Parathyroid adenoma (tissue), 2 donors: ENCODE measurements around the gene PHC3.

Experiments
- H2AFZ ChIP-seq: fragments of 300-600 bp; sonication (generic); one replicate; pipeline ENCODE4 v1.7.0; 2017; ENCODE audit warnings: antibody characterized with exemption, mild to moderate bottlenecking
- H3K27ac ChIP-seq: fragments of 300-600 bp; sonication (generic); one replicate; pipeline ENCODE4 v1.7.0; 2017
- H3K27me3 ChIP-seq: fragments of 300-600 bp; sonication (generic); one replicate; pipeline ENCODE4 v1.7.0; 2017; ENCODE audit warnings: low read length; ENCODE audit not compliant: control insufficient read depth, insufficient read depth
- H3K36me3 ChIP-seq: fragments of 300-600 bp; sonication (generic); one replicate; pipeline ENCODE4 v1.7.0; 2017; ENCODE audit warnings: low read length; ENCODE audit not compliant: control insufficient read depth, insufficient read depth
- H3K4me1 ChIP-seq: fragments of 300-600 bp; sonication (generic); one replicate; pipeline ENCODE4 v1.7.0; 2017; ENCODE audit warnings: control low read depth
- H3K4me2 ChIP-seq: fragments of 300-600 bp; sonication (generic); one replicate; pipeline ENCODE4 v1.7.0; 2017; ENCODE audit warnings: low read length
- H3K4me3 ChIP-seq: fragments of 300-600 bp; sonication (generic); one replicate; pipeline ENCODE4 v1.7.0; 2017; ENCODE audit warnings: low read depth, low read length
- H3K79me2 ChIP-seq: fragments of 300-600 bp; sonication (generic); one replicate; pipeline ENCODE4 v1.7.0; 2017; ENCODE audit warnings: control low read depth
- H3K9ac ChIP-seq: fragments of 300-600 bp; sonication (generic); one replicate; pipeline ENCODE4 v1.7.0; 2017; ENCODE audit warnings: mild to moderate bottlenecking
- H3K9me3 ChIP-seq: fragments of 300-600 bp; sonication (generic); one replicate; pipeline ENCODE4 v1.7.0; 2017; ENCODE audit warnings: low read length; ENCODE audit not compliant: control insufficient read depth
- CTCF ChIP-seq: fragments of 300-600 bp; sonication (generic); IDR thresholded peaks from one replicate; pipeline ENCODE4 v1.7.0; 2017; ENCODE audit warnings: antibody characterized with exemption, mild to moderate bottlenecking
- donor health status: primary hyperparathyroidism.

Gene PHC3

DNA sequence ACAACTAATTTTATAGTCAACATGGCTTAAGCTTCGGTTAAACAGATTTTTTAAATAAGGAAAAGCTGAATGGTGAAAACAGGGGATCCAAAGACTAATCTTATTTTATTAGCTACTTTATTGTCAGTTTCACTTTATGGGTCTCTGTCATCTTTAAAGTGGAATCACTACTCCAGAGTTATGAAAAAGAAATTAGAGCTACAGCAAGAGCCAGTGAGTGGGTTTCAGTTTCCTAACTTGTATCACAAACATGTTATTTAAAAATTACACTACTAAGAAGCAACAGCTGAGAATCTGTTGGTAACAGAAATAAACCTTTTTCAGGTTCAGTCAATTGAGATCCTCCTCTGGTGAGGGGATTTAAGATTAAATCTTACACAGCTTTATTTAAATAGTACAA lies 10.0 kb downstream of the PHC3 start:
- no peaks in the 10 kb centered on the region for H3K27me3 ChIP-seq
- peaks cover 54% of the 10 kb centered on the region for H3K79me2 ChIP-seq
- no peaks in the 10 kb centered on the region for H3K36me3 ChIP-seq
- no peak overlapping the region for H2AFZ ChIP-seq
- H3K9me3 ChIP-seq: no peaks in the 10 kb centered on the region
- no peak overlapping the region for H3K4me3 ChIP-seq
- no peak overlapping the region for H3K27ac ChIP-seq
- H3K9ac ChIP-seq: no peak overlapping the region
- H3K4me1 ChIP-seq: peaks cover 6% of the 10 kb centered on the region
- H3K4me2 ChIP-seq: no peak overlapping the region
- no peak for TF ChIP-seq CTCF

GRCh38 chr3:170164717-170165116 lies 16.8 kb downstream of the PHC3 start:
- Histone ChIP-seq H2AFZ (no peak overlapping the region), H3K36me3 (no peaks in the 10 kb centered on the region), H3K9me3 (no peaks in the 10 kb centered on the region), H3K4me2 (no peak overlapping the region), H3K9ac (no peak overlapping the region), H3K27me3 (no peaks in the 10 kb centered on the region), H3K27ac (no peak overlapping the region), H3K4me1 (peaks cover 3% of the 10 kb centered on the region), H3K79me2 (peaks cover 68% of the 10 kb centered on the region), H3K4me3 (no peak overlapping the region)
- no peak for TF ChIP-seq CTCF

DNA sequence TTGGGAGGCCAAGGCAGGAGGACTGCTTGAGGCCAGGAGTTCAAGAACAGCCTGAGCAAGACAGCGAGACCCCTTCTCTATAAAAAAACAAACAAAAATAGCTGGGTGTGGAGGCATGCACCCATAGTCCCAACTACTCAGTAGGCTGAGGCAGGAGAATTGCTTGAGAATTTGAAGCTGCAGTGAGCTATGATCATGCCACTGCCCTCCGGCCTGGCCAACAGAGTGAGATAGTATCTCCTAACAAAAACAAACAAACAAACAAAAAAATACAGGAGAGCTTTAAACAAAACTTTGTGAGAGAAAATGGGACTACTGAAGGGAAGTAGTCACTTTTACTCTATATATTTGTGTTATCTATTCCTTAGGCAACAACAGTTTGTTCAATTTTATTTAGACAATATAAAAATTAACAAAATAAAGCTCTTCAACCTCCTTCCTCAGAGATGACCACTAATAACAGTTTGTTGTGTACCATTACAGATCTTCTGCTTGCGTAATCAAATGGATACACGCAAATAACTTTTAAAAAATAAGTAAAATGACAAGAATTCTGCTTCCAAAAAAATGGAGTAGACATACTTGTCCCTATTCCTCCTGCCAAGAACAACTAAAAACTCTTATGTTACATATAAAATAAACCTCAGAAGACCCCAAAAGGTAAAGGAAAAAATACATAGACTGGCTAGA lies 17.4 kb downstream of the PHC3 start:
- H3K27me3 ChIP-seq: no peaks in the 10 kb centered on the region
- H3K36me3 ChIP-seq: no peaks in the 10 kb centered on the region
- peaks cover 3% of the 10 kb centered on the region for H3K4me1 ChIP-seq
- H3K79me2 ChIP-seq: peaks cover 63% of the 10 kb centered on the region
- H3K4me2 ChIP-seq: no peak overlapping the region
- no peaks in the 10 kb centered on the region for H3K9me3 ChIP-seq
- H3K9ac ChIP-seq: no peak overlapping the region
- H3K27ac ChIP-seq: no peak overlapping the region
- TF ChIP-seq CTCF: no peak
- H2AFZ ChIP-seq: no peak overlapping the region
- H3K4me3 ChIP-seq: no peak overlapping the region

GRCh38 chr3:170162630-170163029 lies 18.9 kb downstream of the PHC3 start:
- H3K4me3 ChIP-seq: no peak overlapping the region
- no peaks in the 10 kb centered on the region for H3K36me3 ChIP-seq
- H2AFZ ChIP-seq: no peak overlapping the region
- H3K27me3 ChIP-seq: no peaks in the 10 kb centered on the region
- H3K4me2 ChIP-seq: no peak overlapping the region
- no peaks in the 10 kb centered on the region for H3K9me3 ChIP-seq
- H3K4me1 ChIP-seq: peaks cover 3% of the 10 kb centered on the region
- peaks cover 63% of the 10 kb centered on the region for H3K79me2 ChIP-seq
- H3K27ac ChIP-seq: no peak overlapping the region
- no peak for TF ChIP-seq CTCF
- H3K9ac ChIP-seq: no peak overlapping the region

DNA sequence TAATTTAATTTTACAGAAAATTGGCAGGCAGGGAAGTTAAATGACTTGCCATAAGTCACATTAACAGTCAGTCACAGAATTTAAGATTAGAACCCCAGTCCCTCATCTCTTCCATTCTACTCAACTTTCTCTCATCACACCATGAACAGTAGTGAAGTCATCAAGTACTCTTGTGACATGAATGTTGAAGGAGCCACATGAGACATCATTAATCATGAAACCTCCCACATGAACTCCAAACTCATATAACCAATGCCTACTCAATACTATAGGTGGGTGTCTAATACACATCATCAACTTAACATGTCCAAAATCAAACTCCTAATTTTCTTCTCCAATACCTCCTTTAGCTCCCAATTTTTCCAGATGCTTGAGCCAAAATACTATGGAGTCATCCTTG lies 19.5 kb downstream of the PHC3 start:
- no peaks in the 10 kb centered on the region for H3K27me3 ChIP-seq
- H3K4me3 ChIP-seq: no peak overlapping the region
- peaks cover 3% of the 10 kb centered on the region for H3K4me1 ChIP-seq
- no peak overlapping the region for H3K27ac ChIP-seq
- no peaks in the 10 kb centered on the region for H3K9me3 ChIP-seq
- H3K4me2 ChIP-seq: no peak overlapping the region
- H2AFZ ChIP-seq: no peak overlapping the region
- no peak for TF ChIP-seq CTCF
- no peaks in the 10 kb centered on the region for H3K36me3 ChIP-seq
- H3K9ac ChIP-seq: no peak overlapping the region
- H3K79me2 ChIP-seq: peaks cover 62% of the 10 kb centered on the region
